GM12878 (cell line): ENCODE data around the gene ARHGDIA.

Experiments
- CTCF ChIP-seq, 3 experiments: IDR thresholded peaks in 2 of 3; conservative IDR thresholded peaks in 1 of 3; 2 replicates each; pipeline ENCODE4 v1.5.1; 2011; ENCODE audit warnings: low read depth in 3 of 3, low read length in 3 of 3, mild to moderate bottlenecking in 3 of 3, control low read depth in 2 of 3, moderate library complexity in 2 of 3, inconsistent platforms in 1 of 3, mixed read lengths in 1 of 3; ENCODE audit not compliant: control insufficient read depth in 2 of 3, insufficient read depth in 1 of 3; ENCODE audit errors: extremely low read depth in 1 of 3
- NFIC ChIP-seq: IDR thresholded peaks from 2 replicates; pipeline ENCODE4 v1.6.1; 2012; ENCODE audit warnings: low read depth, mild to moderate bottlenecking, inconsistent platforms, low read length, moderate library complexity
- POLR2AphosphoS2 ChIP-seq: IDR thresholded peaks from 2 replicates; pipeline ENCODE4 v1.6.1; 2011; ENCODE audit warnings: low read depth, mild to moderate bottlenecking, low read length, improper control_type of control experiment, moderate library complexity

GRCh38 chr17:81917565-81918332 is 46.6 kb upstream of the ARHGDIA start, which contains the start of gene SIRT7:
- TF ChIP-seq POLR2AphosphoS2, result peak; percentile 91
- TF ChIP-seq CTCF (IDR thresholded peaks at IDR 0.05 in 2 of 3, conservative IDR thresholded peaks at IDR 0.05 in 1 of 3; ENCODE audit: control insufficient read depth in 2 of 3, extremely low read depth in 1 of 3, insufficient read depth in 1 of 3, low read depth in 3 of 3, low read length in 3 of 3), result no peak
- no peak for TF ChIP-seq NFIC
